OCI-LY7 (cell line): ENCODE data around the gene GOSR1. TPM values are rescaled to one million over a fixed set of nuclear protein-coding genes. Genes with fewer than 3 reads are reported as not detected.
"Not testable (repeated sequence)": the region's sequence is repeated elsewhere in the genome, so short reads cannot be mapped to it uniquely, and the experiment has no call there.

ENCODE experiments used
- BruUV-seq: library from RNA; stranded (reverse); fragments of 400-500 nt; replicated peaks from 2 replicates; lab custom pipeline; 2021; lab: Mats Ljungman, UMichigan
- CTCF ChIA-PET: fragments of 300-600 bp; sonication (Branson Sonifier 250); formaldehyde crosslinking; loops from one replicate; lab custom pipeline; 2022; ENCODE audit warnings: antibody characterized with exemption; ENCODE audit not compliant: unreplicated experiment; lab: Charles Lee
- POLR2A ChIA-PET: fragments of 300-600 bp; sonication (Branson Sonifier 250); formaldehyde crosslinking; loops from one replicate; lab custom pipeline; 2022; ENCODE audit warnings: antibody characterized with exemption; lab: Charles Lee
- DNase-seq: peaks from one replicate; pipeline ENCODE4 v3.0.0-alpha.2; 2015; ENCODE audit warnings: low spot score
- H2AFZ ChIP-seq: fragments of 200-600 bp; sonication (generic), shearing (Covaris generic); 2 replicates; pipeline ENCODE4 v1.6.1; 2014; ENCODE audit warnings: mild to moderate bottlenecking, antibody characterized with exemption, low read length, moderate library complexity
- H3K27ac ChIP-seq: fragments of 200-600 bp; sonication (generic); 2 replicates; pipeline ENCODE4 v1.5.1; 2014; ENCODE audit warnings: mixed run types, low read depth, mild to moderate bottlenecking, moderate library complexity, low read length, inconsistent platforms; ENCODE audit not compliant: poor library complexity, severe bottlenecking
- H3K36me3 ChIP-seq: fragments of 200-600 bp; sonication (generic); 2 replicates; pipeline ENCODE4 v1.6.1; 2014; ENCODE audit warnings: mild to moderate bottlenecking, antibody characterized with exemption, low read length, moderate library complexity, mixed read lengths; ENCODE audit not compliant: insufficient read depth
- H3K4me1 ChIP-seq: fragments of 200-600 bp; sonication (generic); 2 replicates; pipeline ENCODE4 v1.5.1; 2014; ENCODE audit warnings: mild to moderate bottlenecking, low read length; ENCODE audit not compliant: insufficient read depth, poor library complexity, severe bottlenecking
- H3K4me2 ChIP-seq: fragments of 200-600 bp; sonication (generic); 2 replicates; pipeline ENCODE4 v1.6.1; 2014; ENCODE audit warnings: mild to moderate bottlenecking, low read length
- H3K4me3 ChIP-seq: fragments of 200-600 bp; sonication (generic); 2 replicates; pipeline ENCODE4 v1.5.1; 2014; ENCODE audit warnings: mild to moderate bottlenecking, low read depth, low read length; ENCODE audit not compliant: poor library complexity, severe bottlenecking
- H3K79me2 ChIP-seq: fragments of 200-600 bp; sonication (generic); 2 replicates; pipeline ENCODE4 v1.6.1; 2016; ENCODE audit warnings: low read depth, mild to moderate bottlenecking, low read length, moderate library complexity, mixed read lengths; ENCODE audit not compliant: insufficient read depth
- H3K9me2 ChIP-seq: fragments of 200-600 bp; sonication (generic); 2 replicates; pipeline ENCODE4 v1.6.1; 2016; ENCODE audit warnings: mild to moderate bottlenecking, low read length, mixed read lengths; ENCODE audit not compliant: insufficient read depth
- H3K9me3 ChIP-seq: fragments of 200-600 bp; sonication (generic); 2 replicates; pipeline ENCODE4 v1.6.1; 2014; ENCODE audit warnings: mild to moderate bottlenecking, mixed run types, low read length, mixed read lengths
- H4K20me1 ChIP-seq: fragments of 200-600 bp; sonication (generic); 2 replicates; pipeline ENCODE4 v1.6.1; 2014; ENCODE audit warnings: mild to moderate bottlenecking, antibody characterized with exemption, low read length, moderate library complexity, mixed read lengths; ENCODE audit not compliant: insufficient read depth
- CTCF ChIP-seq: fragments of 200-600 bp; sonication (generic); conservative IDR thresholded peaks from 2 replicates; pipeline ENCODE4 v1.5.1; 2014; ENCODE audit warnings: mild to moderate bottlenecking, antibody characterized with exemption, low read length, moderate library complexity, mixed read lengths
- EZH2phosphoT487 ChIP-seq: fragments of 200-600 bp; sonication (generic); IDR thresholded peaks from 2 replicates; pipeline ENCODE4 v1.6.1; 2018; ENCODE audit warnings: low read depth, borderline replicate concordance, mild to moderate bottlenecking, mixed run types, antibody characterized with exemption, low read length, moderate library complexity, mixed read lengths
- intact Hi-C: fragments of 100-400 bp; cut with micrococcal nuclease; formaldehyde crosslinking; loops from one replicate; pipeline ENCODE4 v1.10.0; 2022; ENCODE audit not compliant: unreplicated experiment
- total RNA-seq, 2 experiments: library from RNA; depleted of rRNA in 1 of 2; stranded (reverse); fragments of >200 nt in 1 of 2; shearing (Covaris generic) in 1 of 2; gene quantifications; 2 replicates each; pipeline ENCODE4 v1.2.3, GENCODE V29; 2014 to 2022

The GOSR1 gene
- total RNA-seq, 2 experiments from 2014 or later: 15.9 to 49.8 TPM

- POLR2A ChIA-PET: no interaction called here
- Histone ChIP-seq H3K27ac (no peak overlapping the region), H3K79me2 (no peaks in the 10 kb centered on the region), H3K4me3 (no peak overlapping the region), H3K9me2 (no peaks in the 10 kb centered on the region), H2AFZ (no peak overlapping the region), H3K9me3 (no peaks in the 10 kb centered on the region), H3K4me2 (no peak overlapping the region), H3K4me1 (peaks cover 9% of the 10 kb centered on the region), H3K36me3 (no peaks in the 10 kb centered on the region), H4K20me1 (no peaks in the 10 kb centered on the region)
- BruUV-seq: no TSS peak
- TF ChIP-seq CTCF (no peak), EZH2phosphoT487 (no peak)
- DNase-seq: no peak
- CTCF ChIA-PET: no interaction called here
- intact Hi-C loops: no loop called here
Observed at GRCh38 chr17:30547778-30548573, 70.8 kb downstream of the GOSR1 start.

- H3K4me1 ChIP-seq, intact Hi-C loops, H3K27ac ChIP-seq, H4K20me1 ChIP-seq, CTCF ChIA-PET, DNase-seq, H3K79me2 ChIP-seq, H3K4me3 ChIP-seq, H3K9me3 ChIP-seq, POLR2A ChIA-PET, H3K4me2 ChIP-seq, BruUV-seq, H3K9me2 ChIP-seq, H3K36me3 ChIP-seq, H2AFZ ChIP-seq: not testable (repeated sequence)
Observed at GRCh38 chr17:30549181-30549580, 72.0 kb downstream of the GOSR1 start.

- no peak for DNase-seq
Observed at GRCh38 chr17:30549864-30550511, 72.8 kb downstream of the GOSR1 start.

More at GRCh38 chr17:30549864-30550511, 72.8 kb downstream of the GOSR1 start:
- H4K20me1 ChIP-seq: no peaks in the 10 kb centered on the region
- CTCF ChIA-PET: no interaction called here
- H3K4me2 ChIP-seq: no peak overlapping the region
- intact Hi-C loops: loop anchor here (10.0 kb wide), 1 partner anchor 205 kb away; no protein-coding TSS in a partner anchor
- POLR2A ChIA-PET: interaction anchor here (0.5 kb wide), 1 partner anchor 268 kb away, joined by 3 read pairs; no protein-coding TSS in a partner anchor
- no peak overlapping the region for H2AFZ ChIP-seq
- no peaks in the 10 kb centered on the region for H3K36me3 ChIP-seq
- no peaks in the 10 kb centered on the region for H3K9me2 ChIP-seq
- H3K79me2 ChIP-seq: no peaks in the 10 kb centered on the region
- H3K9me3 ChIP-seq: no peaks in the 10 kb centered on the region
- H3K27ac ChIP-seq: no peak overlapping the region
- no TSS peak for BruUV-seq
- no peak overlapping the region for H3K4me3 ChIP-seq
- TF ChIP-seq EZH2phosphoT487 (no peak), CTCF (no peak)
- H3K4me1 ChIP-seq: peaks cover 9% of the 10 kb centered on the region
